Activated B cell treated with CpG ODN at 0.5 μM for 24 hours (primary cell): Measurements from ENCODE around the gene C17orf58. TPM values are rescaled to one million over a fixed set of nuclear protein-coding genes. Genes with fewer than 3 reads are reported as not detected.
A peak's percentile ranks its signal among the peaks of the same experiment; 100 is the strongest.

ENCODE experiments used
- ATAC-seq: fragments of 200-7000 bp; cut with Tn5 transposase; one replicate; pipeline ENCODE4 v1.10.0; 2021; ENCODE audit warnings: low read depth, mild to moderate bottlenecking, moderate library complexity
- CTCF ChIA-PET: fragments of 350-600 bp; sonication (Branson Sonifier 250); formaldehyde crosslinking; loops from one replicate; lab custom pipeline; 2021; ENCODE audit warnings: antibody characterized with exemption; lab: Charles Lee
- POLR2A ChIA-PET: fragments of 350-600 bp; sonication (Branson Sonifier 250); formaldehyde crosslinking; loops from one replicate; lab custom pipeline; 2021; ENCODE audit warnings: antibody characterized with exemption; lab: Charles Lee
- DNase-seq: peaks from one replicate; pipeline ENCODE4 v3.0.0; 2022
- H3K27ac Mint-ChIP-seq: one replicate; pipeline ENCODE4 v1.8.0; 2020; ENCODE audit warnings: mixed read lengths
- H3K27me3 Mint-ChIP-seq: one replicate; pipeline ENCODE4 v1.8.0; 2021; ENCODE audit warnings: mixed read lengths
- H3K36me3 Mint-ChIP-seq: one replicate; pipeline ENCODE4 v1.8.0; 2021; ENCODE audit warnings: low read depth, mixed read lengths
- H3K4me1 Mint-ChIP-seq: one replicate; pipeline ENCODE4 v1.8.0; 2021; ENCODE audit warnings: mixed read lengths
- H3K4me3 Mint-ChIP-seq: one replicate; pipeline ENCODE4 v1.8.0; 2020; ENCODE audit warnings: mild to moderate bottlenecking, mixed read lengths
- H3K9me3 Mint-ChIP-seq: one replicate; pipeline ENCODE4 v1.8.0; 2020; ENCODE audit warnings: mixed read lengths
- CTCF ChIP-seq: fragments of 200-600 bp; IDR thresholded peaks from one replicate; pipeline ENCODE4 v1.8.0; 2022; ENCODE audit warnings: antibody characterized with exemption, mild to moderate bottlenecking
- intact Hi-C: fragments of 100-400 bp; cut with micrococcal nuclease; formaldehyde crosslinking; loops from one replicate; pipeline ENCODE4 v1.15.1; 2024
- total RNA-seq: library from RNA; stranded (reverse); gene quantifications from 2 replicates; pipeline ENCODE4 v1.2.3, GENCODE V29; 2022

The C17orf58 gene
- total RNA-seq, 1 donor from 2014 or later = 4.3 TPM

- H3K4me3 Mint-ChIP-seq = peak overlapping the region; percentile 88
- H3K36me3 Mint-ChIP-seq = peaks cover 5% of the 10 kb centered on the region
- H3K4me1 Mint-ChIP-seq = peaks cover 34% of the 10 kb centered on the region
- intact Hi-C loops = loop anchor here (1.0 to 10.0 kb wide), 4 partner anchors 16 to 1332 kb away; partner anchors contain the start of genes ABCA5 and KPNA2
- POLR2A ChIA-PET = interaction anchor here (1.3 to 3.3 kb wide), 5 partner anchors 11 to 296 kb away, joined by 4 to 19 read pairs (median 7); partner anchors contain the start of genes ARSG and SLC16A6
- peak overlapping the region; percentile 8 for H3K27ac Mint-ChIP-seq
- DNase-seq (no peak), ATAC-seq (no peak)
- CTCF ChIA-PET = interaction anchor here (0.6 to 1.2 kb wide), 3 partner anchors 16 to 64 kb away, joined by 3 to 4 read pairs (median 3); no protein-coding TSS in a partner anchor
- H3K27me3 Mint-ChIP-seq = peaks cover 18% of the 10 kb centered on the region
- no peaks in the 10 kb centered on the region for H3K9me3 Mint-ChIP-seq
- no peak for TF ChIP-seq CTCF
Measured at GRCh38 chr17:67994817-67995569, 1.3 kb downstream of the C17orf58 start.

DNA sequence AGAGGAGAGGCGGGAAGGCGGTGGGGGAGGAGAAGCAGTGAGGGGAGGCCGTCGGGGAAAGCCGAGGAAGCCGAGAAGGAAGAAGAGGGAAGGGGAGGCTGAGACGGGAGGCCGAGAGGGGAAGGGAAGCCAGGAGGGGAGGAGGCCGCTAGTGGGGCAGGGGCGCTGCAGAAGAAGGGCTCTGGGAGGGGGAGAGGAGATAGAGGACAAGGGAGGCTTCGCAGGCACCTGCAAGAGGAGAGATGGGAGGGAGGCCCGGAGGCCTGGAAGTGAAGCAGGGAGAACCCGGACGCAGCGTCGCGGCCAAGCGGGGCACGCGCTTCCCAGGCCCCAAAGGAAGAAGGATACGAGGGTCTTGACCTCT, 2.3 kb downstream of the C17orf58 start:
- POLR2A ChIA-PET = interaction anchor here (1.3 to 3.3 kb wide), 5 partner anchors 10 to 297 kb away, joined by 4 to 19 read pairs (median 7); partner anchors contain the start of genes ARSG and SLC16A6
- ATAC-seq = no peak
- Mint-ChIP-seq H3K27ac (peak overlapping the region; percentile 82), H3K9me3 (no peaks in the 10 kb centered on the region), H3K27me3 (peaks cover 18% of the 10 kb centered on the region), H3K36me3 (peaks cover 5% of the 10 kb centered on the region), H3K4me3 (peak overlapping the region; percentile 88), H3K4me1 (peaks cover 34% of the 10 kb centered on the region)
- no peak for TF ChIP-seq CTCF
- DNase-seq = no peak
- CTCF ChIA-PET = no interaction called here
- intact Hi-C loops = loop anchor here (1.0 to 10.0 kb wide), 5 partner anchors 17 to 297 kb away; partner anchors contain the start of genes ARSG, KPNA2 and SLC16A6

DNA sequence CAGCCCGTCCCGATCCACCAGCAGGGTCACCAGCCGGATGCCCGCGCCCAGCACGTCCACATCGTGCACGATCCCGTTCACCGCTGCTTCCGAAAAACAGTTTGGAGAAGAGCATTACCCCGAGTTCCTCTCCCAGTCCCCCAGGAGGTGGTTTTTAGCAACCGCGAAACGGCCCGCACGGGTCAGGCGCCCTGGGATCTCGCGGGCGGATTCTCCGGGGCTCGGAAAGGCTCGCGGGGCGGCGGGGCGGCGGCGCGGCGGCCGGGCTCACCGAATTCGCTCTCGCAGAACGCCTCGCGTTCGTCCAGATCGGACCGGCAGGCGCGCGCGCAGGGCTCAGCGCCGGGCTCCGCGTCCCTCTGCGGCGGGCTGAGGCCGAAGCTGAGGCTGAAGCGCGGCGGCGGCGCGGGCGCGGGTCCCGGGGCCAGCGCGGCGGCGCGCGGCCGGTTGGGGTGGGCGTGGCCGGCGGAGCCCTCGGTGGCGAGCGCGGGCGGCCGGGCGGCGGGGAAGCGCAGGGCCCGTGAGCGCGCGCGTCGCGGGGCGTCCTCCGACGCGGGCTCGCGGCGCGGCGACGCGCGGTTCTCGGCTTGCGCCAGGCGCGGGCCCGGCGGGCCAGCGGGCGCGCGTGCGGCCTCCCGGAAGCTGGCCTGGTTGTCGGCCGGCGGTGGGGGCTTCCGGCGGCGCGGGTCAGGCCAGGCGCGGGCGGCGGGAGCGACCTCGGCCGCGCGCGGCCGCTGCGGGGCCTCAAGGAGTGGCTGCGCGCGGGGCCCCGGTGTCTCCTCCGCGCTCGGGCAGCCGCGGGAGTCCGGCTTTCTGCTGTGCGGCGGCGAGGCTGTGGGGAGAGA, 2.9 kb downstream of the C17orf58 start:
- Mint-ChIP-seq H3K4me3 (peak overlapping the region; percentile 89), H3K27ac (peak overlapping the region; percentile 82), H3K36me3 (peaks cover 5% of the 10 kb centered on the region), H3K4me1 (peaks cover 32% of the 10 kb centered on the region), H3K27me3 (peaks cover 18% of the 10 kb centered on the region), H3K9me3 (no peaks in the 10 kb centered on the region)
- ChIA-PET CTCF (no interaction called here), POLR2A (interaction anchor here (0.5 to 3.3 kb wide), 5 partner anchors 9 to 457 kb away, joined by 3 to 19 read pairs (median 5); no protein-coding TSS in a partner anchor)
- intact Hi-C loops = loop anchor here (1.0 to 10.0 kb wide), 3 partner anchors 27 to 297 kb away; partner anchors contain the start of genes ARSG and SLC16A6
- peak; percentile 75 for DNase-seq
- no peak for TF ChIP-seq CTCF
- ATAC-seq = peak; percentile 81

DNA sequence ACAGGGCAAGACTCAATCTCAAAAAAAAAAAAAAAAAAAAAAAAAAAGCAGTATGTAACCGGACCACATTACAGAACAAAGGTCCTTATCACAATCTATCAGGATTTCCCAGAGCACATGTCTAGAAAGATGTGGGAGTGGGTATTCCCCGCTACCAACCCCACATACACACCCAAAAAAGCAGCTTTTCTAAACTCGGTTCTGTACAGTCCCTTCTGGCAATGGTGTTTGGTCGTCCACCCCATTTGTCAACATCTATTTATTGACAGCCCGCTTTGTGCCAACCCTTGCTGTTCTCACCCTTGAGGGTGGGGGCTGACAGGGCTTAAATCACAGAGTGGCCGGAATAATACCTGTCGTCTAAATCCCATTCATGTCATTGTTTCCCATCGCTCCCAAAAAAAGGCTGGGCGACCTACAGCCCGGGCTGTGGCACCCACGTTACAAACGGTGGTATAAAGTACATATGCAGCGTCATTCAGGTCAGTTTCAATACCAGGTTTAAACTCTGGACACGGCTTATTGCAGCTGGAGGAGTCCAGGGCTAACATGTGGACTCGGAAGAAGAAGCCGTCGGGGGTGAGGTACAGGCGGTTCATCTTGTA, 3.6 kb downstream of the C17orf58 start:
- peaks cover 32% of the 10 kb centered on the region for H3K4me1 Mint-ChIP-seq
- peaks cover 18% of the 10 kb centered on the region for H3K27me3 Mint-ChIP-seq
- ChIA-PET POLR2A (no interaction called here), CTCF (no interaction called here)
- intact Hi-C loops = loop anchor here (1.0 to 10.0 kb wide), 3 partner anchors 28 to 298 kb away; partner anchors contain the start of genes ARSG and SLC16A6
- peaks cover 5% of the 10 kb centered on the region for H3K36me3 Mint-ChIP-seq
- H3K4me3 Mint-ChIP-seq = peak overlapping the region; percentile 89
- ATAC-seq = no peak
- TF ChIP-seq CTCF = no peak
- no peaks in the 10 kb centered on the region for H3K9me3 Mint-ChIP-seq
- DNase-seq = no peak
- peak overlapping the region; percentile 82 for H3K27ac Mint-ChIP-seq
